ENCODE measurements around the gene ZNF771.
"Not testable (repeated sequence)": the region's sequence is repeated elsewhere in the genome, so short reads cannot be mapped to it uniquely, and the experiment has no call there.

Gene ZNF771

DNA sequence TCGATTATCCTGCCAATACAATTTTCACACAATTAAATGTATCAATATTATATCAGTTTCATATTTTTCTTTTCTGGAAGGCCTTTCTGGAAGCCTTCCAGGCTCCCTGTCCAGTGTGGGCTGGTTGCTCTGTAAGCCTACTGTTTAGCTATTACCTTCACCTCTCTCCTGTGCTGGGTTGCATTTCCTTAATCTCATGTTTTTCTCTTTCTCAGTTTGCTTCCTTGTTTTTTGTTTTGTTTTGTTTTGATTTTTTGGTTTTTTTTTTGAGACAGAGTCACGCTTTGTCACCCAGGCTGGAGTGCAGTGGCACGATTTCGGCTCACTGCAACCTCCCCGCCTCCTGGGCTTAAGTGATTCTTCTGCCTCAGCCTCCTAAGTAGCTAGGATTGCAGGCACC is 31.4 kb downstream of the ZNF771 start:
- no peak for DNase-seq

- no peak for DNase-seq
These were observed 32.4 kb downstream of the ZNF771 start for GRCh38 chr16:30439720-30440348.

- DNase-seq, result no peak
These were observed 36.2 kb downstream of the ZNF771 start for GRCh38 chr16:30443631-30444030.

DNA sequence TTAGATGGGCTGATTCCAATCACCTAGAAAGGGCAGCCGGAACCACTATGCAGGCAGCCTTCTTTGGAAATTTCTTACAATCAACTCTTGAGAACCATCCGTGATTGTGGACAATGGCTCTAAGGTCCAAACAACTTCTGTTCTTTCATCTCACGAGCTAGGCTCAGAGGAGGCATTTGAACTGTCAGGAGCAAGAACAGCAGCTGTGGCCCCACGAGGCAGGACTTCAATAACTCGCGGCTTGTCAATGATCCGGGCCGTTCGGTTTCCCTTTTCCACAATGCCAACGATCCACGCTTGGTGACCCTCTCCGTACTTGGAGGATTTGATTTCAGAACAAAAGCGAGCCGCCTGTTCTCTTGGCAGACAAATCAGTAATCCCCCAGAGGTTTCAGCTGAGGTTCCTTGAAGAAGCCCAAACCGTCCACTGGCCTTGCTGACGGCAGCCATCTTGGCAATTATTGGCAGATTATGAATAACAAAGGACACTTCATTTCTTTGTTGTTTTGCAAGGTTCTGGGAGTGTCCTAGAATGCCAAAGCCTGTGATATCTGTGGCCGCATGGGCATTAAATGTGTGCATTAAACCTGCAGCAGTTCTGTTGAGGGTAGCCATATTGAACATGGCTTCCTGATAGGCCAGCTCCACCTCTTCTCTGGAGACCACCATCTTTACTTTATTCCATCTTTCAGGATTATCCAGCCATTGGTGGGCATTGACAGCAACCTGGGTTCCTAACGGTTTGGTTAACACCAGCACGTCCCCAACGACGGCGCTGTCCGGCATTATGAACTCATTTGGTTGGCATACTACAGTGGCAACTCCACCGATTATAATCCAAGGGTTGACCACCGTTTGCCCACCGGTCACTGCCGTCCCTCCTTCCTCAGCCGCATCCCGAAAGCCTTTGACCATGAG is 37.1 kb downstream of the ZNF771 start:
- DNase-seq, result no peak

- DNase-seq, result no peak
These were observed 37.7 kb downstream of the ZNF771 start for GRCh38 chr16:30445149-30445407.

GRCh38 chr16:30445408-30446202 is 38.2 kb downstream of the ZNF771 start, which contains the start of gene SEPHS2:
SEPHS2 (minus strand) TSS chr16:30445874; CDS start chr16:30445727, 147 bp downstream.
- DNase-seq, result peak; percentile 96

DNA sequence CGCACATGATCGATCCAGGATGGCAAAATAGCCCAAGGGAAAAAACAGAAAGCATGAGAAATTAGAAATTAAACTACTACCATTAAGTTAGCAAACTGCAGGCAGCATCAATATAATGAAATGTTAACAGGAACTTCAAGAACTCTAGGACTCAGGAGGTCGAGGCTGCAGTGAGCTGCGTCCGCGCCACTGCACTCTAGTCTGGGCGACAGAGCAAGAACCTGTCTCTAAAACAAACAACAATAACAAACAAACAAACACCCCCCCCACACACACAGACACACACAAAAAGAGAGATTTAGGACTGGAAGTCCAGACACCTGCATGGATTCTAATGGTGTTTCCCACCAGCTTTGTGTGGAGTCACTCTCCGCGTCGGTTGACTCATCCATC is 38.8 kb downstream of the ZNF771 start:
- DNase-seq, result no peak

- no peak for DNase-seq
These were observed 40.3 kb downstream of the ZNF771 start for GRCh38 chr16:30447512-30448226.

GRCh38 chr16:30449116-30449435 is 41.7 kb downstream of the ZNF771 start:
- no peak for DNase-seq

DNA sequence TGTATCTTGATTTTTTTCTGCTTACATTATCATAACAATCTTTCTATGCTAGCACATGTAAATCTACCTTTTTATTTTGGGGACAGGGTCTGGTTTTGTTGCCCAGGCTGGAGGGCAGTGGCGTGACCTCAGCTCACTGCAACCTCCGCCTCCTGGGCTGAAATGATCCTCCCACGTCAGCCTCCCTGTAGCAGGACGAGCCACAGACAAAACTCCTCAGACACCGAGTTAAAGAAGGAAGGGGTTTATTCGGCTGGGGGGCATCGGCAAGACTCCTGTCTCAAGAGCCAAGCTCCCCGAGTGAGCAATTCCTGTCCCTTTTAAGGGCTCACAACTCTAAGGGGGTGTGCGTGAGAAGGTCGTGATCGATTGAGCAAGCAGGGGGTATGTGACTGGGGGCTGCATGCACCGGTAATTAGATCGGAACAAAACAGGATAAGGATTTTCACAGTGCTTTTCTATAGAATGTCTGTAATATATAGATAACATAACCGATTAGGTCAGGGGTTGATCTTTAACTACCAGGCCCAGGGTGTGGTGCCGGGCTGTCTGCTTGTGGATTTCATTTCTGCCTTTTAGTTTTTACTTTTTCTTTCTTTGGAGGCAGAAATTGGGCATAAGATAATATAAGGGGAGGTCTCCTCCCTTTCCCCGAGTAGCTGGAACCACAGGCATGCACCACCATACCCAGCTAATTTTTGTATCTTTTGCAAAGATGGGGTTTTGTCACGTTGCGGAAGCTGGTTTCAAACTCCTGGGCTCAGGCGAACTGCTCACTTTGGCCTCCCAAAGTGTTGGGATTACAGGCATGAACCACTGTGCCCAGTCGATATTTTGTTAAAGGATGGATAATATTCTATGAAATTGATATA is 45.5 kb downstream of the ZNF771 start:
- DNase-seq, result not testable (repeated sequence)

DNA sequence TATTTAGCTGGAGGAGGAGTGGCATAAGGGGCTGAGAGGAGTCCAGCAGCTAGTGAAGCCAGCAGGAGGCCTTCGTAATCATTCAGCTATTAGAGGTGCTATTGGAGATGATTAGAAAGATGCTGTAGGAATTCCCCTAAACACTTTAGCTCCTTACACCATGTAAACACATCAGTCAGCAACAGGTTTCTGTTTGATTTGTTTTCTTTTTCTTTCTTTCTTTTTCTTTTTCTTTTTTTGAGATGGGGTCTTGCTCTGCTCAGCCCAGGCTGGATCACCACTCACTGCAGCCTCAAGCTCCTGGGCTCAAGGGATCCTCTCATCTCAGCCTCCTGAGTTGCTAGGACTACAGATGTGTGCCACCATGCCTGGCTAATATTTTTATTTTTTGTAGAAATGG is 48.9 kb downstream of the ZNF771 start:
- no peak for DNase-seq

DNA sequence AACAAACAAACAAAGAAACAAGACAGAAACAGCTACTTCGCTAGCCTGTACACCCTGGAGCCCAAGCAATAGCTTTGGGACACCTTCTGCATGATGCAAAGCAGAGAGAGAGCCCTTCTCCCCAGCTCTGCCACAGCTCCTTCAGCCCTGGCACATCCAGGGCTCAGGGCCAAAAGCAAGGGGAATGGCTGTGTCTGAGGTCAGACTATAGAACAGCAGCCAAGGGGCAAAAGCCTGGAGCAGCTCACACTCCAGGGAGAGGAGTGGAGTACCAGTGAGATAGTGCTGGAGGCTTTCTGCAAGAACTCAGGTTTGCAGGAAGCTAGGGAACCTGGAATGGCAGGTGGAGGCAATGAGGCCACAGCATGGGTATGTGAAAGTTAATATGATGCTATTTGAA is 49.9 kb downstream of the ZNF771 start:
- no peak for DNase-seq

DNA sequence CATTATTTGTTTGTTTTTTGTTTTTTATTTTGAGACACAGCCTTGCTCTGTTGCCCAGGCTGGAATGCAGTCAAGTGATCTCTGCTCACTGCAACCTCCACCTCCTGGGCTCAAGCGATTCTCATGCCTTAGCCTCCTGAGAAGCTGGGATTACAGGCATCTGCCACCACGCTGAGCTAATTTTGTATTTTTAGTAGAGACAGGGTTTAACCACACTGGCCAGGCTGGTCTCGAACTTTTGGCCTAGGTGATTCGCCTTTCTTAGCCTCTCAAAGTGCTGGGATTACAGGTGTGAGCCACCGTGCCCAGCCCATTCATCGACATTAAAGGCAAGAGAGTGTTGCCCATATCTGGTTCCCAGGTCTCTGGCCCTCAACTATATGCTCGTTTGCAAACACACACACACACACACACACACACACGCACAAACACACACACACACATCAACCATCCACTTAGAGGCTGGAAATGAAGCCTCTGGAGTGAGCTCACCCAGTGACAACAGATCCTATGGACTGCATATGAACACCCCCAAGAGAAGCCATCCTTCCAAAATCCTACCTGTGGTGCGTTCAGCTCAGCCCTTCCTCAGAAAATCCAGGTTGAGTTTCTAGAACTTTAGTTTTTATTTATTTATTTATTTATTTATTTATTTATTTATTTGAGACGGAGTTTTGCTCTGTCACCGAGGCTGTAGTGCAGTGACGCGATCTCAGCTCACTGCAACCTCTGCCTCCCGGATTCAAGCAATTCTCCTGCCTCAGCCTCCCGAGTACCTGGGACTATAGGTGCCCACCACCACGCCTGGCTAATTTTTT is 50.5 kb downstream of the ZNF771 start:
- no peak for DNase-seq

GRCh38 chr16:30458561-30459394 is 51.4 kb downstream of the ZNF771 start:
- DNase-seq, result no peak

GRCh38 chr16:30459456-30459855 is 52.0 kb downstream of the ZNF771 start:
- no peak for DNase-seq

GRCh38 chr16:30461426-30461825 is 54.0 kb downstream of the ZNF771 start:
- not testable (repeated sequence) for DNase-seq

- no peak for DNase-seq
These were observed 56.7 kb downstream of the ZNF771 start for GRCh38 chr16:30464078-30464477.

Data from NCI-H1092 (cell line).